ENCODE measurements around the gene POLN. TPM values are rescaled to one million over a fixed set of nuclear protein-coding genes. Genes with fewer than 3 reads are reported as not detected.

POLN gene
- total RNA-seq, 1 experiment from 2014 or later: 0.26 TPM

- no peak overlapping the region for H3K9ac ChIP-seq (ENCODE audit: low read length)
- H3F3A ChIP-seq (ENCODE audit: low read length, unreplicated experiment): no peaks in the 10 kb centered on the region
- TF ChIP-seq EZH2phosphoT487 (IDR thresholded peaks at IDR 0.05; ENCODE audit: borderline replicate concordance, low read length) (no peak), EZH2 (IDR thresholded peaks at IDR 0.05; ENCODE audit: low read length, unreplicated experiment) (no peak)
- TF ChIP-seq, protein P1, sequence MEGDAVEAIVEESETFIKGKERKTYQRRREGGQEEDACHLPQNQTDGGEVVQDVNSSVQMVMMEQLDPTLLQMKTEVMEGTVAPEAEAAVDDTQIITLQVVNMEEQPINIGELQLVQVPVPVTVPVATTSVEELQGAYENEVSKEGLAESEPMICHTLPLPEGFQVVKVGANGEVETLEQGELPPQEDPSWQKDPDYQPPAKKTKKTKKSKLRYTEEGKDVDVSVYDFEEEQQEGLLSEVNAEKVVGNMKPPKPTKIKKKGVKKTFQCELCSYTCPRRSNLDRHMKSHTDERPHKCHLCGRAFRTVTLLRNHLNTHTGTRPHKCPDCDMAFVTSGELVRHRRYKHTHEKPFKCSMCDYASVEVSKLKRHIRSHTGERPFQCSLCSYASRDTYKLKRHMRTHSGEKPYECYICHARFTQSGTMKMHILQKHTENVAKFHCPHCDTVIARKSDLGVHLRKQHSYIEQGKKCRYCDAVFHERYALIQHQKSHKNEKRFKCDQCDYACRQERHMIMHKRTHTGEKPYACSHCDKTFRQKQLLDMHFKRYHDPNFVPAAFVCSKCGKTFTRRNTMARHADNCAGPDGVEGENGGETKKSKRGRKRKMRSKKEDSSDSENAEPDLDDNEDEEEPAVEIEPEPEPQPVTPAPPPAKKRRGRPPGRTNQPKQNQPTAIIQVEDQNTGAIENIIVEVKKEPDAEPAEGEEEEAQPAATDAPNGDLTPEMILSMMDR (conservative IDR thresholded peaks at IDR 0.05; ENCODE audit: low read depth, low read length): no peak
- ATAC-seq (no peak), DNase-seq (no peak)
- no peak overlapping the region for H2AFZ ChIP-seq (ENCODE audit: low read length)
- intact Hi-C loops (cut with micrococcal nuclease): loop anchor here (10.0 kb wide), 1 partner anchor 162 kb away; no protein-coding TSS in a partner anchor
- no peak overlapping the region for H3K27ac ChIP-seq (ENCODE audit: low read length)
- H3K4me3 ChIP-seq (ENCODE audit: low read length): no peak overlapping the region
- no peaks in the 10 kb centered on the region for H3K36me3 ChIP-seq (ENCODE audit: low read depth, low read length)
- no peaks in the 10 kb centered on the region for H3K9me3 ChIP-seq (ENCODE audit: low read length)
- no peaks in the 10 kb centered on the region; the same call in 1 of the 2 replicates for H3K4me1 ChIP-seq (ENCODE audit: insufficient read depth, low read length)
- no peaks in the 10 kb centered on the region for H3K9me2 ChIP-seq (replicated peaks; ENCODE audit: low read length)
- no peaks in the 10 kb centered on the region for H3K79me2 ChIP-seq (ENCODE audit: low read length)
- BruUV-seq (replicated peaks): no TSS peak
- no peak overlapping the region for H3K4me2 ChIP-seq (ENCODE audit: low read length)
- H4K20me1 ChIP-seq (ENCODE audit: low read length): no peaks in the 10 kb centered on the region
- ChIA-PET POLR2A (ENCODE audit: unreplicated experiment) (no interaction called here), CTCF (no interaction called here)
- H3K27me3 ChIP-seq (ENCODE audit: low read length): no peaks in the 10 kb centered on the region
These were observed 55.1 kb downstream of the POLN start for GRCh38 chr4:2186865-2187172.

- Histone ChIP-seq H3K4me2 (ENCODE audit: low read length) (no peak overlapping the region), H3K9ac (ENCODE audit: low read length) (no peak overlapping the region), H2AFZ (ENCODE audit: low read length) (no peak overlapping the region), H3K9me3 (ENCODE audit: low read length) (no peaks in the 10 kb centered on the region), H3F3A (ENCODE audit: low read length, unreplicated experiment) (no peaks in the 10 kb centered on the region), H3K9me2 (replicated peaks; ENCODE audit: low read length) (no peaks in the 10 kb centered on the region), H3K27ac (ENCODE audit: low read length) (no peak overlapping the region), H3K79me2 (ENCODE audit: low read length) (no peaks in the 10 kb centered on the region), H3K27me3 (ENCODE audit: low read length) (no peaks in the 10 kb centered on the region), H3K36me3 (ENCODE audit: low read depth, low read length) (no peaks in the 10 kb centered on the region), H4K20me1 (ENCODE audit: low read length) (no peaks in the 10 kb centered on the region), H3K4me1 (ENCODE audit: insufficient read depth, low read length) (no peaks in the 10 kb centered on the region), H3K4me3 (ENCODE audit: low read length) (no peak overlapping the region)
- DNase-seq (peak; percentile 60), ATAC-seq (peak; percentile 68)
- ChIA-PET POLR2A (ENCODE audit: unreplicated experiment) (no interaction called here), CTCF (no interaction called here)
- TF ChIP-seq EZH2 (IDR thresholded peaks at IDR 0.05; ENCODE audit: low read length, unreplicated experiment) (no peak), EZH2phosphoT487 (IDR thresholded peaks at IDR 0.05; ENCODE audit: borderline replicate concordance, low read length) (no peak)
- TF ChIP-seq, protein P1 (conservative IDR thresholded peaks at IDR 0.05; ENCODE audit: low read depth, low read length): peak; percentile 74
- BruUV-seq (replicated peaks): no TSS peak
- intact Hi-C loops (cut with micrococcal nuclease): loop anchor here (10.0 kb wide), 1 partner anchor 161 kb away; no protein-coding TSS in a partner anchor
These were observed 55.6 kb downstream of the POLN start for GRCh38 chr4:2186133-2186864.

- POLR2A ChIA-PET (ENCODE audit: unreplicated experiment): no interaction called here
- Histone ChIP-seq H4K20me1 (ENCODE audit: low read length) (no peaks in the 10 kb centered on the region), H3K4me3 (ENCODE audit: low read length) (no peak overlapping the region), H3F3A (ENCODE audit: low read length, unreplicated experiment) (no peaks in the 10 kb centered on the region), H3K9ac (ENCODE audit: low read length) (no peak overlapping the region), H3K4me2 (ENCODE audit: low read length) (no peak overlapping the region), H3K9me2 (replicated peaks; ENCODE audit: low read length) (no peaks in the 10 kb centered on the region), H3K36me3 (ENCODE audit: low read depth, low read length) (no peaks in the 10 kb centered on the region), H3K79me2 (ENCODE audit: low read length) (no peaks in the 10 kb centered on the region), H2AFZ (ENCODE audit: low read length) (no peak overlapping the region), H3K27ac (ENCODE audit: low read length) (no peak overlapping the region), H3K9me3 (ENCODE audit: low read length) (no peaks in the 10 kb centered on the region), H3K27me3 (ENCODE audit: low read length) (no peaks in the 10 kb centered on the region), H3K4me1 (ENCODE audit: insufficient read depth, low read length) (no peaks in the 10 kb centered on the region)
- no TSS peak for BruUV-seq (replicated peaks)
- ATAC-seq: no peak
- intact Hi-C loops (cut with micrococcal nuclease): loop anchor here (10.0 kb wide), 1 partner anchor 159 kb away; no protein-coding TSS in a partner anchor
- CTCF ChIA-PET: no interaction called here
- TF ChIP-seq, protein P1 (conservative IDR thresholded peaks at IDR 0.05; ENCODE audit: low read depth, low read length): no peak
- TF ChIP-seq EZH2phosphoT487 (IDR thresholded peaks at IDR 0.05; ENCODE audit: borderline replicate concordance, low read length) (no peak), EZH2 (IDR thresholded peaks at IDR 0.05; ENCODE audit: low read length, unreplicated experiment) (no peak)
- no peak for DNase-seq
These were observed 58.5 kb downstream of the POLN start for GRCh38 chr4:2183394-2183793.

Measured in PC-3 (cell line).